ENCODE data around the gene NUP98.

NUP98 gene

DNA sequence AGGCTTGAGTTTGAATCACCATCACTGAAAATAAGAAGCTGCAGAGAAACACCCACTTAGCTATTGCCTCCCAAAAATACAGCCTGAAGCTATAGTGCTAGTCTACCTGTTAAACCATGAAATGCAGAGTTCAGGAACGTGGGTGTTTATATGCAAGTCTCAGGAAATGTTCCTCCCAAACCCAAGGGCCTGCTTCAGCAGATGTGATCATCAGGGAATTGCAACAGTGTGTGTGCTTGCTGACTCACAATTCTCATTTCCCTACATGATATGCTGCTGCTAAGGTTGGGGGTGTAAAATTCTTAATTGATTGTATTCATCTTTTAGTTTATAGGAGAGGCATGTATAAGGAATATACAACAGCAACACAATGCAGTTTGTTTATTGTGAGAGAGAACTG lies 49.6 kb downstream of the NUP98 start:
- ChIA-PET CTCF (no interaction called here), POLR2A (no interaction called here)
- TF ChIP-seq FOXK2 (IDR thresholded peaks at IDR 0.05) (no peak), FOXA1 (IDR thresholded peaks at IDR 0.05) (no peak), SP1 (IDR thresholded peaks at IDR 0.05) (no peak), CTBP1 (IDR thresholded peaks at IDR 0.05; ENCODE audit: borderline replicate concordance) (no peak), ARNT (IDR thresholded peaks at IDR 0.05) (no peak), HDGF (IDR thresholded peaks at IDR 0.05; ENCODE audit: borderline replicate concordance) (no peak), L3MBTL2 (conservative IDR thresholded peaks at IDR 0.05) (no peak), NFRKB (IDR thresholded peaks at IDR 0.05) (no peak), BHLHE40 (IDR thresholded peaks at IDR 0.05; ENCODE audit: borderline replicate concordance) (no peak), FOXM1 (IDR thresholded peaks at IDR 0.05; ENCODE audit: borderline replicate concordance) (no peak), SUZ12 (IDR thresholded peaks at IDR 0.05) (no peak), ELF4 (IDR thresholded peaks at IDR 0.05) (no peak), LEF1 (IDR thresholded peaks at IDR 0.05; ENCODE audit: borderline replicate concordance) (no peak), ZNF384 (IDR thresholded peaks at IDR 0.05) (no peak), TARDBP (IDR thresholded peaks at IDR 0.05) (no peak)
- TF ChIP-seq, protein P1, sequence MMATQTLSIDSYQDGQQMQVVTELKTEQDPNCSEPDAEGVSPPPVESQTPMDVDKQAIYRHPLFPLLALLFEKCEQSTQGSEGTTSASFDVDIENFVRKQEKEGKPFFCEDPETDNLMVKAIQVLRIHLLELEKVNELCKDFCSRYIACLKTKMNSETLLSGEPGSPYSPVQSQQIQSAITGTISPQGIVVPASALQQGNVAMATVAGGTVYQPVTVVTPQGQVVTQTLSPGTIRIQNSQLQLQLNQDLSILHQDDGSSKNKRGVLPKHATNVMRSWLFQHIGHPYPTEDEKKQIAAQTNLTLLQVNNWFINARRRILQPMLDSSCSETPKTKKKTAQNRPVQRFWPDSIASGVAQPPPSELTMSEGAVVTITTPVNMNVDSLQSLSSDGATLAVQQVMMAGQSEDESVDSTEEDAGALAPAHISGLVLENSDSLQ (IDR thresholded peaks at IDR 0.05): no peak
- no peak for DNase-seq (ENCODE audit: extremely low spot score)

DNA sequence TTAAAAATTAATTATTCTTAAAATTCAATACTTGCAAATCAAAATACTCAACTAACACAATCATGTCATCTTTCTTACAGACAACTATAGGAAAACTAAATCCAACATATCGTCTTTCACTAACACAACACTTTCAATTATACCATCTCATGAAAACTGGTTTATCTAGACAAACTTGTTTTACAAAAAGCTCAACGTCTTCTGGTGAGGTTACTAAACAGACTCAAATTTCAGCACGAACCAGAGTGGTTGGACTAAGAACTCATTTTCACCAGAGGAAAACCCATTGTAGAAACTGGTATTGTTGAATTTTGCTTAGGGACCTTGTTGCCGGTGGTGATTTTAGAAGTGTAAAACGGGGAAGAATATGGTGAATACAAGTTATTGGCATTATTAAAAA lies 52.2 kb downstream of the NUP98 start:
- CTCF ChIA-PET: no interaction called here
- no peak for DNase-seq (ENCODE audit: extremely low spot score)
- POLR2A ChIA-PET: no interaction called here
- TF ChIP-seq L3MBTL2 (conservative IDR thresholded peaks at IDR 0.05) (no peak), ARNT (IDR thresholded peaks at IDR 0.05) (no peak)

DNA sequence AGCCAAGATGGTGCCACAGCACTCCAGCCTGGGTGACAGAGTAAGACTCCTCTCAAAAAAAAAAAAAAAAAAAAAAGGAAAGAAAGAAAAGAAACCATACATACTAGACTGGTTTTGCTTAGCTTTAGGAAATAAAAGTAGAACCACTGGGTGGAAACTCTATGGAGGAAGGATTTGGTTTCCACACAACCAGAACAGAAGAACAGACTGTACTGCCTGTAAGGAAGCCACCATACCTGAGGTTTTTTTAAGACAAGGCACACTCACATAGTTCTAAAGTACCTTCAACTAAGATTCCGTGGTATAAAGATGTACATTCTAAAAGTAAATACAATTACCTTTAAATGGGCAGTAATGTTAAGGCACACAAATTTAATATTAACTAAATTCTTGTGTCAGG lies 58.6 kb downstream of the NUP98 start:
- DNase-seq (ENCODE audit: extremely low spot score): no peak
- ChIA-PET POLR2A (no interaction called here), CTCF (interaction anchor here (0.7 kb wide), 1 partner anchor 84 kb away, joined by 3 read pairs; no protein-coding TSS in a partner anchor)
- no peak for TF ChIP-seq FOXM1 (IDR thresholded peaks at IDR 0.05; ENCODE audit: borderline replicate concordance)
- no peak for TF ChIP-seq HDGF (IDR thresholded peaks at IDR 0.05; ENCODE audit: borderline replicate concordance)
- TF ChIP-seq TARDBP (IDR thresholded peaks at IDR 0.05): no peak
- TF ChIP-seq SUZ12 (IDR thresholded peaks at IDR 0.05): no peak
- TF ChIP-seq L3MBTL2 (conservative IDR thresholded peaks at IDR 0.05): no peak
- no peak for TF ChIP-seq SP1 (IDR thresholded peaks at IDR 0.05)
- TF ChIP-seq BHLHE40 (IDR thresholded peaks at IDR 0.05; ENCODE audit: borderline replicate concordance): no peak
- TF ChIP-seq FOXA1 (IDR thresholded peaks at IDR 0.05): no peak
- TF ChIP-seq CTBP1 (IDR thresholded peaks at IDR 0.05; ENCODE audit: borderline replicate concordance): no peak
- no peak for TF ChIP-seq NFRKB (IDR thresholded peaks at IDR 0.05)
- TF ChIP-seq ZNF384 (IDR thresholded peaks at IDR 0.05): no peak
- no peak for TF ChIP-seq LEF1 (IDR thresholded peaks at IDR 0.05; ENCODE audit: borderline replicate concordance)
- TF ChIP-seq ARNT (IDR thresholded peaks at IDR 0.05): no peak
- no peak for TF ChIP-seq ELF4 (IDR thresholded peaks at IDR 0.05)
- TF ChIP-seq, protein P1 (IDR thresholded peaks at IDR 0.05): no peak
- no peak for TF ChIP-seq FOXK2 (IDR thresholded peaks at IDR 0.05)

DNA sequence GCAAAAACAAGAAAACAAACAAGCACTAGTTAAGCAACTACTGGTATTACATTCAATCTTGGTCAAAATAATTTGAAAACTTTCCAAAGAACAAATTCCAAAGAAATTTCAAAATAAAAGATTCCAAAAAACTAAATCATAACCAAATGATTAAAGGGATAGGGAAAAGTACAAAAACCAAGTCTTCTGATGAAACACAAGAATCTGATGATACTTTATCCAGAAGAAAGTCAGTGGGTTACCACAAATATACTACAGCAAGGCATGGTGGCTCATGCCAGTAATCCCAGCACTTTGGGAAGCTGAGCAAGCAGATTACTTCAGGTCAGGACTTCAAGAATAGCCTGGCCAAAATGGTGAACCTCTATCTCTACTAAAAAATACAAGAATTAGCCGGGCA lies 59.1 kb downstream of the NUP98 start:
- POLR2A ChIA-PET: no interaction called here
- no peak for DNase-seq (ENCODE audit: extremely low spot score)
- TF ChIP-seq FOXK2 (IDR thresholded peaks at IDR 0.05) (no peak), BHLHE40 (IDR thresholded peaks at IDR 0.05; ENCODE audit: borderline replicate concordance) (no peak), CTBP1 (IDR thresholded peaks at IDR 0.05; ENCODE audit: borderline replicate concordance) (no peak), FOXM1 (IDR thresholded peaks at IDR 0.05; ENCODE audit: borderline replicate concordance) (no peak), TARDBP (IDR thresholded peaks at IDR 0.05) (no peak), SUZ12 (IDR thresholded peaks at IDR 0.05) (no peak), SP1 (IDR thresholded peaks at IDR 0.05) (no peak), LEF1 (IDR thresholded peaks at IDR 0.05; ENCODE audit: borderline replicate concordance) (no peak), HDGF (IDR thresholded peaks at IDR 0.05; ENCODE audit: borderline replicate concordance) (no peak), ARNT (IDR thresholded peaks at IDR 0.05) (no peak)
- CTCF ChIA-PET: no interaction called here

DNA sequence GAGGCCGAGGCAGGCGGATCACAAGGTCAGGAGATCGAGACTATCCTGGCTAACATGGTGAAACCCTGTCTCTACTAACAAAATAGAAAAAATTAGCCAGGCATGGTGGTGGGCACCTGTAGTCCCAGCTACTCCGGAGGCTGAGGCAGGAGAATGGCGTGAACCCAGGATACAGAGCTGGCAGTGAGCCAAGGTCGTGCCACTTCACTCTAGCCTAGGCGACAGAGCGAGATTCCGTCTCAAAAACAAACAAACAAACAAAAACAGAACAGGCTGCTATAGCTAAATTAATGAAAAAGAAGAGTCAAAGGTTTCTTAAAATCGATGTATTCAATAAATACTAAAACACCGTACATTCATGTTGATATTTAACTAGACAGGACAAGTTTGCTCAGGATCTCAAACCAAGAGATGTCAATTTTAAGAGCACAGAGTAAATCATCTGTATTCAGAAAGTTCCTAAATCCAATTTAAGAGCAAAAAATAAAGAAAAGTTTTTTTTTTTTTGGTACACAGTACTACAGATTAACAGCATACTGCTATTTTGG lies 59.9 kb downstream of the NUP98 start:
- TF ChIP-seq HDGF (IDR thresholded peaks at IDR 0.05; ENCODE audit: borderline replicate concordance) (no peak), BHLHE40 (IDR thresholded peaks at IDR 0.05; ENCODE audit: borderline replicate concordance) (no peak), ELF4 (IDR thresholded peaks at IDR 0.05) (no peak), CTBP1 (IDR thresholded peaks at IDR 0.05; ENCODE audit: borderline replicate concordance) (no peak), L3MBTL2 (conservative IDR thresholded peaks at IDR 0.05) (no peak), SP1 (IDR thresholded peaks at IDR 0.05) (no peak), LEF1 (IDR thresholded peaks at IDR 0.05; ENCODE audit: borderline replicate concordance) (no peak), TARDBP (IDR thresholded peaks at IDR 0.05) (no peak), FOXM1 (IDR thresholded peaks at IDR 0.05; ENCODE audit: borderline replicate concordance) (no peak), ARNT (IDR thresholded peaks at IDR 0.05) (no peak), FOXA1 (IDR thresholded peaks at IDR 0.05) (no peak), SUZ12 (IDR thresholded peaks at IDR 0.05) (no peak), FOXK2 (IDR thresholded peaks at IDR 0.05) (no peak), ZNF384 (IDR thresholded peaks at IDR 0.05) (no peak), NFRKB (IDR thresholded peaks at IDR 0.05) (no peak)
- TF ChIP-seq, protein P1 (IDR thresholded peaks at IDR 0.05): no peak
- ChIA-PET CTCF (no interaction called here), POLR2A (no interaction called here)
- no peak for DNase-seq (ENCODE audit: extremely low spot score)

DNA sequence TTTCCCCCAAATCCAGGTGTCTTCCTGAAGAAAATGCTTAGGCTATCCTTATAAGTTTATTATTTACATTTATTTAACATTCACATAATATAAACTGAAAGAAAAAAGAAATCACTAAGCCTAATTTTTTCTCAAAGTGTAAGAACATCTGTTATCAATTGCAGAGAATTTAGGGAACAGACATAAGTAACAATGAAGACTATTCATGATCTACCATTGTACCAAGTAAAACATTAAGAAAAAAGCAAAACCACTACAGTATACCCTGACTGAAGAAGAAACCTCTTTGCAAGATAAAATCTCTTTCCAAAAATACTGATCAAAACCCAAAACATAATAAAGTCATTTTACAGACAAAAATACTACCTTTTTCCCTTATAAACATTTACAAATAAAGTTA lies 60.5 kb downstream of the NUP98 start:
- TF ChIP-seq L3MBTL2 (conservative IDR thresholded peaks at IDR 0.05) (no peak), ZNF384 (IDR thresholded peaks at IDR 0.05) (no peak)
- POLR2A ChIA-PET: no interaction called here
- DNase-seq (ENCODE audit: extremely low spot score): no peak
- CTCF ChIA-PET: no interaction called here

Measured in HEK293T (cell line).